ENCODE measurements around the gene UBASH3A. TPM values are rescaled to one million over a fixed set of nuclear protein-coding genes. Genes with fewer than 3 reads are reported as not detected.

Gene UBASH3A
- polyA plus RNA-seq, 2 of the 4 experiments (the other 2 are of a cell fraction) = not detected

DNA sequence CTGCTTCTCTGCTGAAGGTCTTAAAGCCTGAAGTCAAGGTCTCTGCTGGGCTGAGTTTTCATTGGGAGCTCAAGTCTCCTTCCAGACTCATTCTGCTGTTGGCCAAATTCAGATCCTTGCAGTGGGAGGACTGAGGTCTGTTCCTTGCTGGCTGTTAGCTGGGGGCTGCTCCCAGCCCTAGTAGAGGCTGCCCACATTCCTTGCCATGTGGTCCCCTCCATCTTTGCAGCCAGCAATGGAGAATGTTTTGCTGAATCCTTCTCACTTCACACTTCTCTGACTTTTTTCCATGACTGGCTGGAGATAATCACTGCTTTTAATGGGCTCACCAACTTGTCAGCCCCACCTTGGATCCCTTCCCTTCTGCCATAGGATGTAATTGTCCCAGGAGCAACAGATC, 33.2 kb downstream of the UBASH3A start (continued):
- TF ChIP-seq, protein P1, sequence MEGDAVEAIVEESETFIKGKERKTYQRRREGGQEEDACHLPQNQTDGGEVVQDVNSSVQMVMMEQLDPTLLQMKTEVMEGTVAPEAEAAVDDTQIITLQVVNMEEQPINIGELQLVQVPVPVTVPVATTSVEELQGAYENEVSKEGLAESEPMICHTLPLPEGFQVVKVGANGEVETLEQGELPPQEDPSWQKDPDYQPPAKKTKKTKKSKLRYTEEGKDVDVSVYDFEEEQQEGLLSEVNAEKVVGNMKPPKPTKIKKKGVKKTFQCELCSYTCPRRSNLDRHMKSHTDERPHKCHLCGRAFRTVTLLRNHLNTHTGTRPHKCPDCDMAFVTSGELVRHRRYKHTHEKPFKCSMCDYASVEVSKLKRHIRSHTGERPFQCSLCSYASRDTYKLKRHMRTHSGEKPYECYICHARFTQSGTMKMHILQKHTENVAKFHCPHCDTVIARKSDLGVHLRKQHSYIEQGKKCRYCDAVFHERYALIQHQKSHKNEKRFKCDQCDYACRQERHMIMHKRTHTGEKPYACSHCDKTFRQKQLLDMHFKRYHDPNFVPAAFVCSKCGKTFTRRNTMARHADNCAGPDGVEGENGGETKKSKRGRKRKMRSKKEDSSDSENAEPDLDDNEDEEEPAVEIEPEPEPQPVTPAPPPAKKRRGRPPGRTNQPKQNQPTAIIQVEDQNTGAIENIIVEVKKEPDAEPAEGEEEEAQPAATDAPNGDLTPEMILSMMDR (IDR thresholded peaks at IDR 0.05) = no peak
- TF ChIP-seq NR3C1 (IDR thresholded peaks at IDR 0.05) (no peak), KDM1A (IDR thresholded peaks at IDR 0.05; ENCODE audit: low read depth) (no peak)

DNA sequence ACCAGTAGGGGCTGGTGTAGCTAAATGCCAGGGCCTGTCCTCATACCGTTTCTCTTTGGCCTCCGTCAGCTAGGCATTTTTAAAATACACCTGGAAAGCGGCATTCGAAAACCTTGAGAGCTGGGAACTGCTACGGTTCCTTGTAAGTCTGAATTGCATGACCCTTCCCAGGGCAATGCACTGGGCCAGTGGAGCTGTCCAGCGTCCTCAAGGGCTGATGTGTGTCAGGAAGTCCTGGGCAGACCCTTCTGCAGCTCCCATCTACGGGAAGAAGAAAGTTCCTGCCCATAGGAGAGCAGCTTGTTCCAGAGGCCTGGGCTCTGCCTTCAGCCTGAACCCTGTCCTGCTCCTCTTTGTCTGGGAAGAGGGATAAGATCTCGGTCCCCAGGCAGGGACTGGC, 34.1 kb downstream of the UBASH3A start:
- ChIA-PET CTCF (no interaction called here), POLR2A (no interaction called here)
- H3K9me3 ChIP-seq = 0 out of 3 replicates have a peak, but pooled peaks cover 2% of the 10 kb centered on the region
- no peak for TF ChIP-seq RAD21 (conservative IDR thresholded peaks at IDR 0.05 in 1 of 2, IDR thresholded peaks at IDR 0.05 in 1 of 2)
- no peak for TF ChIP-seq FOSL2 (IDR thresholded peaks at IDR 0.05)
- no peak for TF ChIP-seq FOSL2 (CRISPR knock-in tag; IDR thresholded peaks at IDR 0.05)
- no peak for TF ChIP-seq ESRRA (IDR thresholded peaks at IDR 0.05; ENCODE audit: borderline replicate concordance, low read length)
- TF ChIP-seq, protein P2, sequence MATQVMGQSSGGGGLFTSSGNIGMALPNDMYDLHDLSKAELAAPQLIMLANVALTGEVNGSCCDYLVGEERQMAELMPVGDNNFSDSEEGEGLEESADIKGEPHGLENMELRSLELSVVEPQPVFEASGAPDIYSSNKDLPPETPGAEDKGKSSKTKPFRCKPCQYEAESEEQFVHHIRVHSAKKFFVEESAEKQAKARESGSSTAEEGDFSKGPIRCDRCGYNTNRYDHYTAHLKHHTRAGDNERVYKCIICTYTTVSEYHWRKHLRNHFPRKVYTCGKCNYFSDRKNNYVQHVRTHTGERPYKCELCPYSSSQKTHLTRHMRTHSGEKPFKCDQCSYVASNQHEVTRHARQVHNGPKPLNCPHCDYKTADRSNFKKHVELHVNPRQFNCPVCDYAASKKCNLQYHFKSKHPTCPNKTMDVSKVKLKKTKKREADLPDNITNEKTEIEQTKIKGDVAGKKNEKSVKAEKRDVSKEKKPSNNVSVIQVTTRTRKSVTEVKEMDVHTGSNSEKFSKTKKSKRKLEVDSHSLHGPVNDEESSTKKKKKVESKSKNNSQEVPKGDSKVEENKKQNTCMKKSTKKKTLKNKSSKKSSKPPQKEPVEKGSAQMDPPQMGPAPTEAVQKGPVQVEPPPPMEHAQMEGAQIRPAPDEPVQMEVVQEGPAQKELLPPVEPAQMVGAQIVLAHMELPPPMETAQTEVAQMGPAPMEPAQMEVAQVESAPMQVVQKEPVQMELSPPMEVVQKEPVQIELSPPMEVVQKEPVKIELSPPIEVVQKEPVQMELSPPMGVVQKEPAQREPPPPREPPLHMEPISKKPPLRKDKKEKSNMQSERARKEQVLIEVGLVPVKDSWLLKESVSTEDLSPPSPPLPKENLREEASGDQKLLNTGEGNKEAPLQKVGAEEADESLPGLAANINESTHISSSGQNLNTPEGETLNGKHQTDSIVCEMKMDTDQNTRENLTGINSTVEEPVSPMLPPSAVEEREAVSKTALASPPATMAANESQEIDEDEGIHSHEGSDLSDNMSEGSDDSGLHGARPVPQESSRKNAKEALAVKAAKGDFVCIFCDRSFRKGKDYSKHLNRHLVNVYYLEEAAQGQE (IDR thresholded peaks at IDR 0.05) = peak; percentile 80
- no peak for TF ChIP-seq ZSCAN20 (CRISPR knock-in tag; IDR thresholded peaks at IDR 0.05)
- no peak overlapping the region for H3K4me2 ChIP-seq
- DNase-seq (ENCODE audit: low read depth in 1 of 2, low spot score in 1 of 2) = no peak
- FAIRE-seq = no peak
- no peaks in the 10 kb centered on the region for H3K4me1 ChIP-seq
- H3K27ac ChIP-seq = no peak overlapping the region
- WGBS (ENCODE audit: missing lambda C conversion rate) = 8% methylated on average over 4 of the region's 8 CpGs
- no peak for ATAC-seq
- H3K4me3 ChIP-seq = no peak overlapping the region

DNA sequence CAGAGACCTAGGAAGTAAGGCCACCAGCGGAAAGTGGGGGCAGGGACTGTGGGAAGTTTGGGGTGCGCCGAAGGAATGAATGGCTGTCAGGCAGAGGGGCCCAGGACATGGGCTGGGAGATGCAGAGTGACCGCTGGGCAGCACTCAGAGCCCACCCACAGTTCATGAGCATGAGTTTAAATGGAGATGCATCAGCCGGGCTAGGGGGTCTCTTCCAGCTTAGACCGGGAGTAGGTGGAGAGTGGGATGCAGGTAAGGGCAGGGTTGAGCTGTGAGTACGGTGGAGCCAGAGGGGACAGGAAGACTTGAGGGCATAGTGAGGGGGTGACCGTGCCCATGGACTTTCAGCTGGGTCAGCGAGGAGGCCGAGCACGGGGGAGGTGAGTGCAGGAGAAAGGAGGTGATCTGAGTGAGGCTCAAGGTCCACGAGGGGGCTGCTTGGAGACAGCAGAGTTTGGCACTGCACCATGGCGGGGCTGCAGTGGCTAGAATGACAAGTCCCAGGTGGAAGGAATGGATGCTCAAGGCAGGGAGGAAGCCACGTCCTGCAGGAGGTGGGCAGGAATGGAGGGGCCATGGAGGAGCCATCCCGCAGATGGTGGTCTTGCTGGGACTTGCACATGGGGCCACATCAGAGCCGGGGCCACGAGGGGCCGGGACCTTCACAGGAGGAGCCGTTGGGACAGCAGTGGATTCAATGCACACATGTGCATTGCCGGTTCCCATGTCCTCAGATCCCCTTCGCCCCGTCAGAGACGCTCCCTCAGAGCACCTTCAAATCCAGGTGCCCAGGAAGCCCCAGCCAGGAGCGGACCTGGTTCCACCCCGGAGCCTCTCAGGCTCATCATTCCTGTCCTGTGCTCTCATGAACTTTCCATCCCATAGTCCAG, 34.9 kb downstream of the UBASH3A start:
- Histone ChIP-seq H3K9me3 (no peaks in the 10 kb centered on the region), H3K27ac (no peak overlapping the region), H3K4me1 (no peaks in the 10 kb centered on the region), H3K4me3 (no peak overlapping the region), H3K4me2 (no peak overlapping the region)
- ChIA-PET CTCF (no interaction called here), POLR2A (no interaction called here)
- no peak for DNase-seq (ENCODE audit: low read depth in 1 of 2, low spot score in 1 of 2)
- TF ChIP-seq POLR2A (IDR thresholded peaks at IDR 0.05; ENCODE audit: low read length) = no peak
- no peak for TF ChIP-seq KDM5A (IDR thresholded peaks at IDR 0.05)
- TF ChIP-seq HEYL (CRISPR knock-in tag; IDR thresholded peaks at IDR 0.05) = no peak
- no peak for TF ChIP-seq HOXB5 (CRISPR knock-in tag; IDR thresholded peaks at IDR 0.05)
- no peak for TF ChIP-seq EHF (CRISPR knock-in tag; IDR thresholded peaks at IDR 0.05)
- TF ChIP-seq, protein P3, sequence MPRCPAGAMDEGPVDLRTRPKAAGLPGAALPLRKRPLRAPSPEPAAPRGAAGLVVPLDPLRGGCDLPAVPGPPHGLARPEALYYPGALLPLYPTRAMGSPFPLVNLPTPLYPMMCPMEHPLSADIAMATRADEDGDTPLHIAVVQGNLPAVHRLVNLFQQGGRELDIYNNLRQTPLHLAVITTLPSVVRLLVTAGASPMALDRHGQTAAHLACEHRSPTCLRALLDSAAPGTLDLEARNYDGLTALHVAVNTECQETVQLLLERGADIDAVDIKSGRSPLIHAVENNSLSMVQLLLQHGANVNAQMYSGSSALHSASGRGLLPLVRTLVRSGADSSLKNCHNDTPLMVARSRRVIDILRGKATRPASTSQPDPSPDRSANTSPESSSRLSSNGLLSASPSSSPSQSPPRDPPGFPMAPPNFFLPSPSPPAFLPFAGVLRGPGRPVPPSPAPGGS (IDR thresholded peaks at IDR 0.05) = no peak
- TF ChIP-seq RFX5 (IDR thresholded peaks at IDR 0.05) = no peak
- no peak for TF ChIP-seq HOXA7 (CRISPR knock-in tag; IDR thresholded peaks at IDR 0.05)
- 36% methylated on average over 21 of the region's 25 CpGs for WGBS (ENCODE audit: missing lambda C conversion rate)
- FAIRE-seq = no peak
- no peak for ATAC-seq

Data from A549 (cell line).